Endothelial cell of umbilical vein (primary cell): ENCODE measurements around the gene MRFAP1. TPM values are rescaled to one million over a fixed set of nuclear protein-coding genes. Genes with fewer than 3 reads are reported as not detected.

Experiments
- BruUV-seq: library from RNA; stranded (reverse); fragments of 400-500 nt; replicated peaks from 2 replicates; lab custom pipeline; 2021; lab: Mats Ljungman, UMichigan
- CTCF ChIA-PET: fragments of 300-600, 350-600 bp; sonication (Branson Sonifier 250); formaldehyde crosslinking; loops from one replicate; lab custom pipeline; 2021; ENCODE audit warnings: antibody characterized with exemption, inconsistent platforms; lab: Charles Lee
- POLR2A ChIA-PET: fragments of 300-600, 350-600 bp; sonication (Branson Sonifier 250); formaldehyde crosslinking; loops from one replicate; lab custom pipeline; 2021; ENCODE audit warnings: antibody characterized with exemption, inconsistent platforms; lab: Charles Lee
- DNase-seq: peaks from one replicate; pipeline ENCODE4 v3.0.0-alpha.2; 2011; ENCODE audit warnings: low read depth, low spot score
- FAIRE-seq: peaks from 2 replicates; lab custom pipeline; 2011; peaks lifted over from hg19 to GRCh38; lab: Jason Lieb, UNC
- H2AFZ ChIP-seq: 2 replicates; pipeline ENCODE4 v1.6.0; 2012; ENCODE audit warnings: low read depth, low read length, control low read depth, inconsistent platforms
- H3K27ac ChIP-seq: 2 replicates; pipeline ENCODE4 v1.5.1; 2011; ENCODE audit warnings: low read depth, mild to moderate bottlenecking, control low read depth, low read length, moderate library complexity; ENCODE audit not compliant: insufficient read depth
- H3K27me3 ChIP-seq, 2 experiments: 2 replicates each; pipeline versions ENCODE4 v1.6.0 to v1.6.1; 2011; ENCODE audit warnings: low read length in 2 of 2, mixed read lengths in 1 of 2; ENCODE audit not compliant: control insufficient read depth in 2 of 2, insufficient read depth in 2 of 2
- H3K36me3 ChIP-seq, 2 experiments: 2 replicates in 1 of 2; 3 replicates in 1 of 2; pipeline ENCODE4 v1.5.1; 2011; ENCODE audit warnings: low read length in 2 of 2, mild to moderate bottlenecking in 1 of 2, moderate library complexity in 1 of 2; ENCODE audit not compliant: control insufficient read depth in 2 of 2, insufficient read depth in 2 of 2; ENCODE audit errors: extremely low read depth in 1 of 2
- H3K4me1 ChIP-seq: 3 replicates; pipeline ENCODE4 v1.5.1; 2011; ENCODE audit warnings: mild to moderate bottlenecking, low read length; ENCODE audit not compliant: control insufficient read depth, insufficient read depth; ENCODE audit errors: extremely low read depth
- H3K4me2 ChIP-seq: 2 replicates; pipeline ENCODE4 v1.6.1; 2011; ENCODE audit warnings: low read length, control low read depth, mixed read lengths; ENCODE audit not compliant: insufficient read depth
- H3K4me3 ChIP-seq, 3 experiments: fragments of 200-600 bp in 1 of 3; sonication (generic), shearing (Covaris generic) in 1 of 3; replicated peaks in 1 of 3; 2 replicates each; pipeline ENCODE4 v1.5.1; 2011 to 2016; ENCODE audit warnings: control low read depth in 3 of 3, low read length in 3 of 3, mild to moderate bottlenecking in 2 of 3, inconsistent platforms in 1 of 3, low read depth in 1 of 3, moderate library complexity in 1 of 3; ENCODE audit not compliant: insufficient read depth in 1 of 3
- H3K79me2 ChIP-seq: 2 replicates; pipeline ENCODE4 v1.6.0; 2012; ENCODE audit warnings: low read length, inconsistent platforms; ENCODE audit not compliant: control insufficient read depth, insufficient read depth
- H3K9ac ChIP-seq: replicated peaks from 2 replicates; pipeline ENCODE3; 2011; ENCODE audit warnings: low read length, control low read depth; ENCODE audit not compliant: insufficient read depth; ENCODE audit errors: extremely low read depth
- H3K9me1 ChIP-seq: replicated peaks from 3 replicates; pipeline ENCODE4 v1.6.0; 2011; ENCODE audit warnings: mild to moderate bottlenecking, low read length; ENCODE audit not compliant: control insufficient read depth, insufficient read depth; ENCODE audit errors: extremely low read depth
- H3K9me3 ChIP-seq: replicated peaks from 2 replicates; pipeline ENCODE4 v1.5.1; 2012; ENCODE audit warnings: low read length, inconsistent platforms; ENCODE audit not compliant: control insufficient read depth, insufficient read depth
- H4K20me1 ChIP-seq: replicated peaks from 2 replicates; pipeline ENCODE3; 2011; ENCODE audit warnings: mild to moderate bottlenecking, low read length; ENCODE audit not compliant: control insufficient read depth, insufficient read depth; ENCODE audit errors: extremely low read depth
- JUN ChIP-seq: IDR thresholded peaks from 2 replicates; pipeline ENCODE4 v1.6.1; 2011; ENCODE audit warnings: borderline replicate concordance, low read depth; ENCODE audit not compliant: insufficient read length, insufficient read depth
- MYC ChIP-seq: IDR thresholded peaks from one replicate; pipeline ENCODE4 v1.6.1; 2011; ENCODE audit warnings: mild to moderate bottlenecking, low read depth, low read length
- POLR2A ChIP-seq: IDR thresholded peaks from 2 replicates; pipeline ENCODE4 v1.6.1; 2012; ENCODE audit warnings: low read depth, mild to moderate bottlenecking, control low read depth, low read length
- POLR2AphosphoS5 ChIP-seq: IDR thresholded peaks from 2 replicates; pipeline ENCODE4 v1.6.1; 2012; ENCODE audit warnings: low read depth, mild to moderate bottlenecking, control low read depth, low read length, moderate library complexity; ENCODE audit not compliant: insufficient read depth
- dilution Hi-C: fragments of 300-500 bp; cut with MboI; formaldehyde crosslinking; loops from one replicate; pipeline ENCODE4 v1.15.0; 2019; ENCODE audit warnings: low sequenced_read_pairs; ENCODE audit not compliant: extremely low pct_ligation_motif_present
- intact Hi-C: fragments of 100-400 bp; cut with micrococcal nuclease; formaldehyde crosslinking; loops from one replicate; pipeline ENCODE4 v1.10.0; 2022
- polyA plus RNA-seq, 4 experiments: library from polyadenylated mRNA; depleted of rRNA in 3 of 4; stranded (reverse) in 3 of 4; unstranded in 1 of 4; fragments of >200 nt; gene quantifications; 2 replicates each; pipeline versions ENCODE4 v1.2.1 to v1.2.3, GENCODE V29; 2011 to 2012; ENCODE audit warnings: missing spikeins in 1 of 4
- total RNA-seq: library from RNA; stranded (reverse); gene quantifications from 2 replicates; pipeline ENCODE4 v1.2.3, GENCODE V29; 2021
- TF ChIP-seq, protein P1 (sequence below): IDR thresholded peaks from 2 replicates; pipeline ENCODE4 v1.6.1; 2011; ENCODE audit not compliant: insufficient read depth, insufficient read length

The MRFAP1 gene
- total and polyA plus RNA-seq, 2 donors (not counting 3 experiments of a cell fraction or from before 2014, with no cell fraction given) = 170 to 317 TPM

GRCh38 chr4:6594341-6594740 lies 46.1 kb upstream of the MRFAP1 start:
- dilution Hi-C loops (no loop called here), intact Hi-C loops (no loop called here)
- no peaks in the 10 kb centered on the region for H3K27me3 ChIP-seq
- no peaks in the 10 kb centered on the region for H3K9me3 ChIP-seq
- no peak overlapping the region for H3K9ac ChIP-seq
- ChIA-PET CTCF (interaction anchor here (1.0 kb wide), 1 partner anchor 19 kb away, joined by 3 read pairs; the partner anchor contains the start of gene MAN2B2), POLR2A (no interaction called here)
- TF ChIP-seq, protein P1, sequence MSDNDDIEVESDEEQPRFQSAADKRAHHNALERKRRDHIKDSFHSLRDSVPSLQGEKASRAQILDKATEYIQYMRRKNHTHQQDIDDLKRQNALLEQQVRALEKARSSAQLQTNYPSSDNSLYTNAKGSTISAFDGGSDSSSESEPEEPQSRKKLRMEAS = no peak
- no peak for FAIRE-seq
- no peaks in the 10 kb centered on the region for H3K79me2 ChIP-seq
- peaks cover 0 to 5% of the 10 kb centered on the region in 2 experiments for H3K36me3 ChIP-seq
- BruUV-seq = no TSS peak
- no peaks in the 10 kb centered on the region for H3K4me1 ChIP-seq
- no peak overlapping the region for H3K4me2 ChIP-seq
- no peak overlapping the region for H3K27ac ChIP-seq
- no peaks in the 10 kb centered on the region for H4K20me1 ChIP-seq
- no peaks in the 10 kb centered on the region for H3K9me1 ChIP-seq
- no peak for DNase-seq
- no peak overlapping the region for H2AFZ ChIP-seq
- no peak overlapping the region for H3K4me3 ChIP-seq

- H3K9me3 ChIP-seq = no peaks in the 10 kb centered on the region
- dilution Hi-C loops = no loop called here
- intact Hi-C loops = no loop called here
- H4K20me1 ChIP-seq = no peaks in the 10 kb centered on the region
- no peak for TF ChIP-seq MYC
- TF ChIP-seq POLR2AphosphoS5 = no peak
- no peak for TF ChIP-seq POLR2A
- no peak for TF ChIP-seq JUN
- ChIA-PET POLR2A (no interaction called here), CTCF (no interaction called here)
- peaks cover 0 to 5% of the 10 kb centered on the region in 2 experiments for H3K36me3 ChIP-seq
- no peak overlapping the region for H3K4me3 ChIP-seq
- no peaks in the 10 kb centered on the region for H3K4me1 ChIP-seq
- no peak overlapping the region for H3K27ac ChIP-seq
- no TSS peak for BruUV-seq
- no peak overlapping the region for H2AFZ ChIP-seq
- no peaks in the 10 kb centered on the region for H3K79me2 ChIP-seq
- DNase-seq (no peak), FAIRE-seq (no peak)
- H3K9ac ChIP-seq = no peak overlapping the region
- H3K27me3 ChIP-seq = no peaks in the 10 kb centered on the region
- no peak overlapping the region for H3K4me2 ChIP-seq
- H3K9me1 ChIP-seq = no peaks in the 10 kb centered on the region
These were observed 45.6 kb upstream of the MRFAP1 start for GRCh38 chr4:6594826-6595355.
